SK-N-SH treated with all-trans-retinoic acid at 6 μM for 48 hours (cell line): ENCODE measurements around the gene EMC10.

ENCODE experiments used
- ATAC-seq: fragments of 200-7000 bp; cut with Tn5 transposase; 3 replicates; pipeline ENCODE4 v1.9.1; 2020; ENCODE audit warnings: mild to moderate bottlenecking, moderate library complexity
- ARNTL ChIP-seq: fragments of 450-650 bp; formaldehyde crosslinking; IDR thresholded peaks from 2 replicates; pipeline ENCODE4 v1.5.0; 2020; ENCODE audit warnings: low read depth, mild to moderate bottlenecking, moderate library complexity, borderline replicate concordance
- BACH2 ChIP-seq: fragments of 250-450 bp; sonication (Bioruptor Pico); IDR thresholded peaks from 2 replicates; pipeline ENCODE4 v1.9.0; 2021; ENCODE audit warnings: mild to moderate bottlenecking, borderline replicate concordance
- CSDC2 ChIP-seq: fragments of 250-450 bp; sonication (Bioruptor Pico); IDR thresholded peaks from 2 replicates; pipeline ENCODE4 v1.5.0; 2020; ENCODE audit warnings: mild to moderate bottlenecking, moderate library complexity
- CSRNP3 ChIP-seq: fragments of 250-450 bp; sonication (Bioruptor Pico); IDR thresholded peaks from 2 replicates; pipeline ENCODE4 v1.5.1; 2021; ENCODE audit warnings: mild to moderate bottlenecking, moderate library complexity
- GLIS3 ChIP-seq: fragments of 250-450 bp; sonication (Bioruptor Pico); IDR thresholded peaks from 2 replicates; pipeline ENCODE4 v1.5.0; 2020; ENCODE audit warnings: mild to moderate bottlenecking, moderate library complexity
- PATZ1 ChIP-seq: fragments of 250-450 bp; sonication (Bioruptor Pico); IDR thresholded peaks from 2 replicates; pipeline ENCODE4 v1.8.0; 2020; ENCODE audit warnings: mild to moderate bottlenecking, moderate library complexity, borderline replicate concordance
- POU6F1 ChIP-seq: fragments of 250-450 bp; sonication (Bioruptor Pico); IDR thresholded peaks from 2 replicates; pipeline ENCODE4 v1.8.0; 2021; ENCODE audit warnings: low read depth, mild to moderate bottlenecking, moderate library complexity, borderline replicate concordance
- PPARA ChIP-seq: fragments of 250-450 bp; sonication (Bioruptor Pico); IDR thresholded peaks from 2 replicates; pipeline ENCODE4 v1.5.0; 2020; ENCODE audit warnings: mild to moderate bottlenecking, borderline replicate concordance
- RARB ChIP-seq: fragments of 250-450 bp; sonication (Bioruptor Pico); IDR thresholded peaks from 2 replicates; pipeline ENCODE4 v1.8.0; 2021; ENCODE audit warnings: mild to moderate bottlenecking, moderate library complexity
- SNAI2 ChIP-seq: fragments of 250-450 bp; sonication (Bioruptor Pico); IDR thresholded peaks from 2 replicates; pipeline ENCODE4 v1.5.0; 2020; ENCODE audit warnings: mild to moderate bottlenecking, moderate library complexity
- TOX ChIP-seq: fragments of 250-450 bp; sonication (Bioruptor Pico); IDR thresholded peaks from 2 replicates; pipeline ENCODE4 v1.8.0; 2021; ENCODE audit warnings: mild to moderate bottlenecking, moderate library complexity, borderline replicate concordance
- ZC3H10 ChIP-seq: fragments of 250-450 bp; sonication (Bioruptor Pico); IDR thresholded peaks from 2 replicates; pipeline ENCODE4 v1.5.1; 2021; ENCODE audit warnings: mild to moderate bottlenecking, moderate library complexity
- ZFP30 ChIP-seq: fragments of 450-650 bp; formaldehyde crosslinking; IDR thresholded peaks from 2 replicates; pipeline ENCODE4 v1.5.0; 2022; ENCODE audit warnings: mild to moderate bottlenecking, moderate library complexity
- ZNF8 ChIP-seq: fragments of 450-650 bp; formaldehyde crosslinking; IDR thresholded peaks from 2 replicates; pipeline ENCODE4 v1.5.0; 2020; ENCODE audit warnings: mild to moderate bottlenecking, moderate library complexity
- TF ChIP-seq, protein P1 (sequence below): fragments of 250-450 bp; sonication (Bioruptor Pico); IDR thresholded peaks from 2 replicates; pipeline ENCODE4 v1.5.0; 2020; ENCODE audit warnings: mild to moderate bottlenecking, moderate library complexity

EMC10 gene

DNA sequence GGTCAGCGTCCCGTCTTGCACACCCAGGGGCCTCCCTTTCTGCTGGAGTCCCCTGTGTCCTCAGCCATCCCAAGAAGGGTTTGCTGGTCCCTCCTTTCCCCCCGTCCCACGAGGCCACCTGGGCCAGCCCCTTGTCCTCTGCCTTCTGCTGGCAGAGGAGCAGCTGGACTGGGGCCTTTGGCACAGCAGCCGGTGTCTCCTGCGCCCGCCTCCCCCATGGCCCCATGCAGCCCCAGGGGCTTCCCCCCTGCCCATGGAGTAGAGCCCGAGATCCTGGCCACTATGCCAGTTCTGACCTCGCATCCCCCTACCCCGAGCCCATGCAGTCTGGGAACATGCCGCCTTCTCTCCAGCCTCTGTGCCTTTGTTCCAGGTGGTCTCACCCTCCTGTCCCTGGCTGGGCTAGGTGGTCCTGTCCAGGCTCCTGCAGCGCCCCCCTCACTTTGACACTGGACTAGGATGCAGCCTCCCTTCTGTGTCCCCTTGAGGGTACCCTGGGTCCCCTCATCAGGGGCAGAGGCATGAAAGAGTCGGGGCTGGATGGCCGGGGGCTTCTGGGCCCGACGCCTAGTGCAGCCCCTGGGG, 6.1 kb downstream of the EMC10 start (continued):
- TF ChIP-seq ZC3H10 (CRISPR knock-in tag) (no peak), POU6F1 (no peak)

DNA sequence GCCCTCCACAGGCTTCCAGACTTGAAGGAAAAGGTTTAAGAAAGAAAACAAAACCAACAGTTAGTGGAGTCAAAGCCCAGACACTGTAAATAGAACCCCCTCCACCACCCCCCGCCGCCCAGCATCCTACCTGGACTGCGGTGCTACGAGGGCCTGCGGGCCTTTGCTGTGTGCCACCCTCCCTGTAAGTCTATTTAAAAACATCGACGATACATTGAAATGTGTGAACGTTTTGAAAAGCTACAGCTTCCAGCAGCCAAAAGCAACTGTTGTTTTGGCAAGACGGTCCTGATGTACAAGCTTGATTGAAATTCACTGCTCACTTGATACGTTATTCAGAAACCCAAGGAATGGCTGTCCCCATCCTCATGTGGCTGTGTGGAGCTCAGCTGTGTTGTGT, 6.6 kb downstream of the EMC10 start:
- TF ChIP-seq TOX (CRISPR knock-in tag): no peak
- no peak for TF ChIP-seq ZNF8 (CRISPR knock-in tag)
- no peak for TF ChIP-seq ARNTL (CRISPR knock-in tag)
- TF ChIP-seq PPARA: no peak
- TF ChIP-seq ZFP30 (CRISPR knock-in tag): no peak
- no peak for TF ChIP-seq BACH2
- no peak for TF ChIP-seq PATZ1
- no peak for TF ChIP-seq RARB (CRISPR knock-in tag)
- TF ChIP-seq, protein P1, sequence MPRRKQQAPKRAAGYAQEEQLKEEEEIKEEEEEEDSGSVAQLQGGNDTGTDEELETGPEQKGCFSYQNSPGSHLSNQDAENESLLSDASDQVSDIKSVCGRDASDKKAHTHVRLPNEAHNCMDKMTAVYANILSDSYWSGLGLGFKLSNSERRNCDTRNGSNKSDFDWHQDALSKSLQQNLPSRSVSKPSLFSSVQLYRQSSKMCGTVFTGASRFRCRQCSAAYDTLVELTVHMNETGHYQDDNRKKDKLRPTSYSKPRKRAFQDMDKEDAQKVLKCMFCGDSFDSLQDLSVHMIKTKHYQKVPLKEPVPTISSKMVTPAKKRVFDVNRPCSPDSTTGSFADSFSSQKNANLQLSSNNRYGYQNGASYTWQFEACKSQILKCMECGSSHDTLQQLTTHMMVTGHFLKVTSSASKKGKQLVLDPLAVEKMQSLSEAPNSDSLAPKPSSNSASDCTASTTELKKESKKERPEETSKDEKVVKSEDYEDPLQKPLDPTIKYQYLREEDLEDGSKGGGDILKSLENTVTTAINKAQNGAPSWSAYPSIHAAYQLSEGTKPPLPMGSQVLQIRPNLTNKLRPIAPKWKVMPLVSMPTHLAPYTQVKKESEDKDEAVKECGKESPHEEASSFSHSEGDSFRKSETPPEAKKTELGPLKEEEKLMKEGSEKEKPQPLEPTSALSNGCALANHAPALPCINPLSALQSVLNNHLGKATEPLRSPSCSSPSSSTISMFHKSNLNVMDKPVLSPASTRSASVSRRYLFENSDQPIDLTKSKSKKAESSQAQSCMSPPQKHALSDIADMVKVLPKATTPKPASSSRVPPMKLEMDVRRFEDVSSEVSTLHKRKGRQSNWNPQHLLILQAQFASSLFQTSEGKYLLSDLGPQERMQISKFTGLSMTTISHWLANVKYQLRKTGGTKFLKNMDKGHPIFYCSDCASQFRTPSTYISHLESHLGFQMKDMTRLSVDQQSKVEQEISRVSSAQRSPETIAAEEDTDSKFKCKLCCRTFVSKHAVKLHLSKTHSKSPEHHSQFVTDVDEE (CRISPR knock-in tag): no peak
- no peak for TF ChIP-seq SNAI2
- no peak for TF ChIP-seq ZC3H10 (CRISPR knock-in tag)
- no peak for TF ChIP-seq GLIS3
- no peak for ATAC-seq

GRCh38 chr19:50485284-50485955, 9.1 kb downstream of the EMC10 start:
- no peak for TF ChIP-seq PATZ1
- no peak for TF ChIP-seq CSRNP3 (CRISPR knock-in tag)
- no peak for TF ChIP-seq CSDC2 (CRISPR knock-in tag)
- no peak for TF ChIP-seq POU6F1
- no peak for ATAC-seq
